Loucy (cell line): ENCODE data around the gene NOC4L.

ENCODE experiments used
- H2AFZ ChIP-seq: fragments of 200-600 bp; sonication (generic); 2 replicates; pipeline ENCODE4 v1.6.0; 2016; ENCODE audit warnings: antibody characterized with exemption, mild to moderate bottlenecking, low read length, moderate library complexity
- H3F3A ChIP-seq: fragments of 200-600 bp; 2 replicates; pipeline ENCODE4 v1.6.0; 2016; ENCODE audit warnings: antibody characterized with exemption, low read depth, mild to moderate bottlenecking
- H3K27me3 ChIP-seq: fragments of 200-600 bp; sonication (generic); 2 replicates; pipeline ENCODE4 v1.6.1; 2014; ENCODE audit warnings: low read length, mild to moderate bottlenecking; ENCODE audit not compliant: insufficient read depth, poor library complexity, severe bottlenecking
- H3K36me3 ChIP-seq: fragments of 200-600 bp; sonication (generic); 2 replicates; pipeline ENCODE4 v1.6.1; 2016; ENCODE audit warnings: low read length; ENCODE audit not compliant: insufficient read depth
- H3K4me1 ChIP-seq: fragments of 200-600 bp; sonication (generic); 2 replicates; pipeline ENCODE4 v1.5.1; 2014; ENCODE audit warnings: low read length, mild to moderate bottlenecking; ENCODE audit not compliant: insufficient read depth, poor library complexity, severe bottlenecking
- H3K4me2 ChIP-seq: fragments of 200-600 bp; sonication (generic); 2 replicates; pipeline ENCODE4 v1.6.0; 2014; ENCODE audit warnings: antibody characterized with exemption, low read length, low read depth, mild to moderate bottlenecking; ENCODE audit not compliant: poor library complexity, severe bottlenecking
- H3K4me3 ChIP-seq: fragments of 200-600 bp; sonication (generic); 2 replicates; pipeline ENCODE4 v1.5.1; 2014; ENCODE audit warnings: low read length, mild to moderate bottlenecking, mixed read lengths; ENCODE audit not compliant: poor library complexity, severe bottlenecking
- H3K79me2 ChIP-seq: fragments of 200-600 bp; sonication (generic); 2 replicates; pipeline ENCODE4 v1.6.1; 2014; ENCODE audit warnings: low read length; ENCODE audit not compliant: insufficient read depth
- H3K9ac ChIP-seq: fragments of 200-600 bp; sonication (generic); 2 replicates; pipeline ENCODE4 v1.6.0; 2014; ENCODE audit warnings: mild to moderate bottlenecking, low read depth, low read length, moderate library complexity; ENCODE audit not compliant: poor library complexity, severe bottlenecking
- H3K9me2 ChIP-seq: fragments of 200-600 bp; sonication (generic); replicated peaks from 2 replicates; pipeline ENCODE4 v1.6.1; 2016; ENCODE audit warnings: low read depth, low read length, mixed read lengths
- H3K9me3 ChIP-seq: fragments of 200-600 bp; sonication (generic); 2 replicates; pipeline ENCODE4 v1.6.1; 2014; ENCODE audit warnings: mild to moderate bottlenecking, antibody characterized with exemption, low read length, low read depth; ENCODE audit not compliant: insufficient read depth
- H4K20me1 ChIP-seq: fragments of 200-600 bp; sonication (generic); 2 replicates; pipeline ENCODE4 v1.6.0; 2014; ENCODE audit warnings: antibody characterized with exemption, low read length, mild to moderate bottlenecking; ENCODE audit not compliant: insufficient read depth, poor library complexity, severe bottlenecking
- EZH2phosphoT487 ChIP-seq: fragments of 200-600 bp; IDR thresholded peaks from 2 replicates; pipeline ENCODE4 v1.6.1; 2018; ENCODE audit warnings: antibody characterized with exemption, mild to moderate bottlenecking, moderate library complexity, borderline replicate concordance
- TF ChIP-seq, protein P1 (sequence below): fragments of 200-600 bp; sonication (generic); conservative IDR thresholded peaks from 2 replicates; pipeline ENCODE4 v1.5.1; 2014; ENCODE audit warnings: mild to moderate bottlenecking, antibody characterized with exemption, low read length

Gene NOC4L

DNA sequence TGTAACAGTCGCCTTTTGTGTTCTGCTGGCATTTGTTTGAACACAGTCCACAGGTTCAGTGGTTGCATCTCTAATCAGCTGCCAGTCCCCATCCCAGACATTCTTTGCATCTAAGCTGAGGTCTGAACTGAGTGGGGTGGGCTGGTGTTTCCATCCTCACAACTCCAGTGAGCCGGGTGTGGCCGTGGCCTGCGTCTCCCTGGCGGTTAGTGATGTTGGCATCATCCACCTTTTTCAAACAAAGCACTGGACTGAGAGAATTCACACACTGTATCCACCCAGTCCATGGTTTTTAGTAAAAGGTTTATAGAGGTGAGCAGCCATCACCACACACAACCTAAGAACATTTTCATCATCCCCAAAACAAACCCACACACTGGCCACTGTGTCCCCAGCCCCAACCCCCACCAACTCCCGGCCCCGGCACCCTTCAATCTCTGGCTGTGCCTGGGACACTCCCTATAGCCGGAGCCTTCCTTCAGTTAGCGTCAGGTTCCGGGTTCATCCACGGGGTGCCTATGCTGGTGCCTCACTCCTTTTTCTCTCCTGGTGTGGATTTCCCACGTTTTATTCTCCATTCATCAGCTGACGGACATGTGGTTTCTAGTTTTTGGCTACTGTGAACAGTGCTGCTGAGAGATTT is 6.7 kb upstream of the NOC4L start:
- Histone ChIP-seq H3K36me3 (peaks cover 29% of the 10 kb centered on the region; the same call in 1 of the 2 replicates), H3K79me2 (peaks cover 11% of the 10 kb centered on the region), H3K9ac (no peak overlapping the region)

DNA sequence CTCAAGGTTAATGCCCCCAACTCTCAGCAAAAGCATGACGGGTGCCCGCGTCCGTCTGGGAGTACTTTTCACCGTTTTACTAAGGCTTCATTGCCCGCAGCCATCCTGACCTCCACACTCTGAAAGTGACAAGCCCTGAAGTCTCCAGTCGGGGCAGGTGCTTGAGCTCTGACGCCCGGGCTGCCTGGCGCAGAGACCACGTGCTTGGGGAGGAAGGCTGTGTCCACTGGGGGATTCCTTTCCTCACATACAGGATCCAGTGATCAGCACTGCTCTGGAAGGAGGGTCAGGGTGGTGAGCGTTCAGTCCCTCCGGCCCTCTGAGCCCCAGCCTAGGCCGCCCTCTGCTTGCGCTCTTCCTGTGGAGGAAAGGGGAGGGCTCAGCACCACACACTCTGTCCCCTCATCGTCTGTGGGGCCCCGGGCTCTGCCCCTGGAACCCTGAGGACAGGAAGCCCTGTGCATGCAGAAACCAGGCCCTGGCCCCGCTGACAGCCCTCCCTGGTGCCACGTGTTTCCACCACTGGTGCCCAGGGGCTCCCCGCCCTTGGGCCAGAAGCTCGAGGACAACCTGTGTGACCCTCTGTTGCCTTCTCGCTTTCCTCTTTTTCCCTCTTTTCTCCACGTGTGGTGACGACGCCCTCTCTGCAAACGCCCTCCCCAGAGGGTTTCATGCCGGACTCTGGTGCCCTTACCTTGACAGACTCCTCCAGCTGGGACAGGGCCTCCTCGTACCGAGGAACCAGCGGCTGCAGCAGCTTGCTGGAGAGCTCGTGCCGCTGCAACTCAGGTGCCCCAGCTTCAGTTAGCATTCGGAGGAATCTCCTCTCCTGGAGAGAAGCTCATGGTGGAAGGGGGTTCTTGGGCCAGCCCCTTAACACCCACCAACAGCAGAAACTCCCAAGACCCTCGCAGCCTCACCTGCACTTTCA is 5.1 kb upstream of the NOC4L start:
- no peak overlapping the region for H3K4me2 ChIP-seq
- no peaks in the 10 kb centered on the region; the same call in 1 of the 2 replicates for H3F3A ChIP-seq
- TF ChIP-seq, protein P1, sequence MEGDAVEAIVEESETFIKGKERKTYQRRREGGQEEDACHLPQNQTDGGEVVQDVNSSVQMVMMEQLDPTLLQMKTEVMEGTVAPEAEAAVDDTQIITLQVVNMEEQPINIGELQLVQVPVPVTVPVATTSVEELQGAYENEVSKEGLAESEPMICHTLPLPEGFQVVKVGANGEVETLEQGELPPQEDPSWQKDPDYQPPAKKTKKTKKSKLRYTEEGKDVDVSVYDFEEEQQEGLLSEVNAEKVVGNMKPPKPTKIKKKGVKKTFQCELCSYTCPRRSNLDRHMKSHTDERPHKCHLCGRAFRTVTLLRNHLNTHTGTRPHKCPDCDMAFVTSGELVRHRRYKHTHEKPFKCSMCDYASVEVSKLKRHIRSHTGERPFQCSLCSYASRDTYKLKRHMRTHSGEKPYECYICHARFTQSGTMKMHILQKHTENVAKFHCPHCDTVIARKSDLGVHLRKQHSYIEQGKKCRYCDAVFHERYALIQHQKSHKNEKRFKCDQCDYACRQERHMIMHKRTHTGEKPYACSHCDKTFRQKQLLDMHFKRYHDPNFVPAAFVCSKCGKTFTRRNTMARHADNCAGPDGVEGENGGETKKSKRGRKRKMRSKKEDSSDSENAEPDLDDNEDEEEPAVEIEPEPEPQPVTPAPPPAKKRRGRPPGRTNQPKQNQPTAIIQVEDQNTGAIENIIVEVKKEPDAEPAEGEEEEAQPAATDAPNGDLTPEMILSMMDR, result no peak
- no peak for TF ChIP-seq EZH2phosphoT487
- peaks cover 16% of the 10 kb centered on the region for H3K4me1 ChIP-seq
- H3K9me2 ChIP-seq, result no peaks in the 10 kb centered on the region
- peaks cover 22% of the 10 kb centered on the region for H3K79me2 ChIP-seq
- H3K27me3 ChIP-seq, result no peaks in the 10 kb centered on the region
- no peaks in the 10 kb centered on the region for H3K9me3 ChIP-seq
- no peak overlapping the region for H3K9ac ChIP-seq
- H3K36me3 ChIP-seq, result peaks cover 29% of the 10 kb centered on the region; the same call in 1 of the 2 replicates
- H4K20me1 ChIP-seq, result peaks cover 15% of the 10 kb centered on the region
- no peak overlapping the region for H3K4me3 ChIP-seq
- no peak overlapping the region for H2AFZ ChIP-seq

More for the DNA sequence above, 6.7 kb upstream of the NOC4L start:
- Histone ChIP-seq H3F3A (no peaks in the 10 kb centered on the region; the same call in 1 of the 2 replicates), H3K27me3 (no peaks in the 10 kb centered on the region), H3K4me3 (no peak overlapping the region), H3K4me1 (peaks cover 9% of the 10 kb centered on the region), H2AFZ (no peak overlapping the region), H4K20me1 (peaks cover 3% of the 10 kb centered on the region), H3K9me2 (no peaks in the 10 kb centered on the region), H3K9me3 (no peaks in the 10 kb centered on the region), H3K4me2 (no peak overlapping the region)
- no peak for TF ChIP-seq EZH2phosphoT487
- TF ChIP-seq, protein P1, result no peak

DNA sequence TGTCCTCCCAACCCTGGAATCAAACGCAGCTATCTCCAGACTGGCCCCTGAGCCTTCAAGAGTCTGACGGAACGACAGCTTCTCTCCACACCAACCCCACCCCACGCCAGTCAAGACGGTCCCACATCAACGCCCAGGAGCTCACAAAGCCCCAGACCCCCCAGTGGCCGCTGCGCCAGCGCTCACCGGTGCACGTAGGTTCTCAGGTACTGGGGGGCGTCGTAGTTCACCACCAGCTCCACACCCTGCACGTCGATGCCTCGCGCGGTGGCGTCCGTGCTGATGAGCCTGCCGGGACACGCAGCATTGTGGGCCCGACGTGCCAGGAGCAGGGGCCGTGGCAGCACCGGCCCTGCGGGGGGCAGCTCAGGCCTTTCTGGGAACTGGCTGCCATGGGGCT is 4.3 kb upstream of the NOC4L start:
- TF ChIP-seq, protein P1, result no peak
- TF ChIP-seq EZH2phosphoT487, result no peak
- Histone ChIP-seq H3K9ac (no peak overlapping the region), H3F3A (no peaks in the 10 kb centered on the region; the same call in 1 of the 2 replicates), H3K9me2 (no peaks in the 10 kb centered on the region), H3K27me3 (no peaks in the 10 kb centered on the region), H2AFZ (no peak overlapping the region), H3K9me3 (no peaks in the 10 kb centered on the region), H3K4me1 (peaks cover 16% of the 10 kb centered on the region), H3K79me2 (peaks cover 28% of the 10 kb centered on the region), H3K4me3 (no peak overlapping the region), H4K20me1 (peaks cover 18% of the 10 kb centered on the region), H3K36me3 (peaks cover 29% of the 10 kb centered on the region; the same call in 1 of the 2 replicates), H3K4me2 (no peak overlapping the region)
